Pancreas (tissue), 10 donors: ENCODE results near the gene PRKAG3. TPM values are rescaled to one million over a fixed set of nuclear protein-coding genes. Genes with fewer than 3 reads are reported as not detected.

ENCODE experiments used
- ATAC-seq, 4 donors: fragments of 200-7000 bp; cut with Tn5 transposase; one replicate each; pipeline versions ENCODE4 v1.8.0 to v1.9.1; 2020; ENCODE audit warnings: mild to moderate bottlenecking in 4 of 4, moderate library complexity in 4 of 4
- DNase-seq, 6 donors: peaks; one replicate each; pipeline ENCODE4 v3.0.0-alpha.2; 2020
- FAIRE-seq: peaks from 2 replicates; lab custom pipeline; 2012; peaks lifted over from hg19 to GRCh38; lab: Jason Lieb, UNC
- H3K27ac ChIP-seq, 4 donors: fragments of 200-600 bp; sonication (generic); 1 replicate in 3 of 4; 2 replicates in 1 of 4; pipeline versions ENCODE4 v1.5.0 to v1.8.0; 2020
- H3K27me3 ChIP-seq, 4 donors: fragments of 200-600 bp; one replicate each; pipeline ENCODE4 v1.8.0; 2021
- H3K36me3 ChIP-seq, 3 donors: fragments of 200-600 bp; sonication (generic) in 1 of 3; one replicate each; pipeline versions ENCODE4 v1.5.0 to v1.8.0; 2020 to 2021
- H3K4me1 ChIP-seq, 3 donors: fragments of 200-600 bp; one replicate each; pipeline ENCODE4 v1.8.0; 2021
- H3K4me3 ChIP-seq, 4 donors: fragments of 200-600 bp; sonication (generic) in 2 of 4; one replicate each; pipeline versions ENCODE4 v1.5.0 to v1.8.0; 2020 to 2021
- H3K9me3 ChIP-seq, 4 donors: fragments of 200-600 bp; one replicate each; pipeline ENCODE4 v1.8.0; 2021
- CTCF ChIP-seq, 4 donors: fragments of 200-600 bp; sonication (generic) in 3 of 4; IDR thresholded peaks; one replicate each; pipeline versions ENCODE4 v1.5.0 to v1.8.0; 2021; ENCODE audit warnings: antibody characterized with exemption in 4 of 4
- WGBS, 2 donors: extraction: QIAGEN DNeasy Blood & Tissue Kit; methylation state at CpG; one replicate each; pipeline ENCODE4 v1.1.7; 2013; 5-methylcytosine and 5-hydroxymethylcytosine counted together
- intact Hi-C, 3 donors: fragments of 100-400 bp; cut with DNase I; formaldehyde crosslinking; loops; one replicate each; pipeline versions ENCODE4 v1.11.1 to v1.14.2; 2022
- polyA plus RNA-seq, 2 donors: library from polyadenylated mRNA; stranded (reverse); fragments of 200-250 nt; gene quantifications; one replicate each; pipeline ENCODE4 v1.2.3, GENCODE V29; 2013
- total RNA-seq, 6 donors: library from RNA; stranded (reverse); fragmentation: NEBNext Ultra II Directional in 4 of 6; extraction: Animal tissue kit (Norgen Biotek cat#: 25700) in 4 of 6; gene quantifications; one replicate each; pipeline versions ENCODE4 v1.2.1 to v1.2.4, GENCODE V29; 2021 to 2023
- donor health status: healthy with polysubstance abuse.
- donor health status: DM: no; HTN: no; CAD: no; lungs with moderate emphysema.
- donor health status: DM: no; HTN: no; CAD: no.
- donor health status: control.
- donor health status: control.
- donor health status: Bipolar disorder and iron deficiency.
- donor health status: DM: yes; HTN: yes; CAD: no.
- donor health status: DM: no; HTN: no; CAD: no.
- donor health status: DM: no; HTN: no; CAD: no.
- donor health status: DM: yes; HTN: yes; CAD: no.

Gene PRKAG3
- total and polyA plus RNA-seq, 8 donors: not detected

- ATAC-seq: peak; percentile 59 to 79 (median 73)
- intact Hi-C loops: no loop called here
These were observed 45.1 kb upstream of the PRKAG3 start for GRCh38 chr2:218876562-218877219.

DNA sequence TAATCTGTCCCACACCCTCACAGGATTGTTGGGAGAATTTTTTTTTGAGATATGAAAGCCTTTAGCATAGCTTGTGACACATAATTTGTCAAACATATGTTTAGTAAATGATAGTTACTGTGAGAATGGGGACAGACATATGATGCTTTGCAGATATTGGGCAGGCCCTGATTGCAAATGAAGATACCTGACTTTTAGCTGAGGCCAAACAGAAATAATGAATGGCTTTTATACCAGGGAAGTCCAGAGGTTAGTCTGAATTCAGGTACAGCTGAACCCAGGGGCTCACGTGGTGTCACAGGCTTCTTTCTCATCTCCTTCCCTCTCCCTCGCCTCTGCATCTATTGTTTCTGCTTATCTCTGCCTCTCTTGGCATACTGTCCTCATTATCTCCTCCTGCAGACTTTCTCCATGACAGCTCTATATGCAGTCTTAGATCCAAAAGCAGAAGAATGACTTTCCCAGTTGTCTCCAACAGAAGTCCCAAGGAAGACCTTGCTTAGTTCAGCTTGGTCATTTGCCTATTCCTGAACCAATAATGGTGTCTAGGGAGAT is 44.2 kb upstream of the PRKAG3 start:
- intact Hi-C loops: no loop called here
- Histone ChIP-seq H3K4me3 (no peak overlapping the region), H3K27me3 (peaks cover 0 to 42% (median 5%) of the 10 kb centered on the region in 4 donors), H3K9me3 (no peaks in the 10 kb centered on the region), H3K4me1 (peaks cover 0 to 16% (median 10%) of the 10 kb centered on the region in 3 donors), H3K36me3 (no peaks in the 10 kb centered on the region), H3K27ac (no peak overlapping the region)
- TF ChIP-seq CTCF (IDR thresholded peaks at IDR 0.05): no peak
- FAIRE-seq: no peak
- no peak for ATAC-seq
- WGBS, 2 donors: 21 to 25% methylated on average over 2 of the region's 2 CpGs
- no peak for DNase-seq

More at GRCh38 chr2:218876562-218877219, 45.1 kb upstream of the PRKAG3 start:
- 0 to 2% methylated on average over 3 of the region's 3 CpGs for WGBS, 2 donors
- peak; percentile 81 to 89 (median 86) for TF ChIP-seq CTCF (IDR thresholded peaks at IDR 0.05)
- Histone ChIP-seq H3K36me3 (no peaks in the 10 kb centered on the region), H3K9me3 (no peaks in the 10 kb centered on the region), H3K27me3 (peaks cover 0 to 33% (median 2%) of the 10 kb centered on the region in 4 donors), H3K27ac (no peak overlapping the region), H3K4me3 (no peak overlapping the region), H3K4me1 (peaks cover 0 to 11% (median 11%) of the 10 kb centered on the region in 3 donors)
- DNase-seq (peak in 5 of 6 donors; percentile 45 to 76 (median 60)), FAIRE-seq (no peak)

GRCh38 chr2:218873359-218874194 is 42.0 kb upstream of the PRKAG3 start:
- intact Hi-C loops: no loop called here
- peaks cover 0 to 6% (median 0%) of the 10 kb centered on the region in 3 donors for H3K4me1 ChIP-seq
- no peak for FAIRE-seq
- H3K36me3 ChIP-seq: no peaks in the 10 kb centered on the region
- WGBS, 2 donors: 4 to 5% methylated on average over 86 of the region's 86 CpGs
- H3K4me3 ChIP-seq: no peak overlapping the region
- peak in 3 of 4 donors; percentile 19 to 51 (median 46) for ATAC-seq
- TF ChIP-seq CTCF (IDR thresholded peaks at IDR 0.05): no peak
- peak in 1 of 6 donors; percentile 67 for DNase-seq
- H3K9me3 ChIP-seq: no peaks in the 10 kb centered on the region
- H3K27ac ChIP-seq: no peak overlapping the region
- peaks cover 0 to 32% (median 4%) of the 10 kb centered on the region in 4 donors for H3K27me3 ChIP-seq

- WGBS, 2 donors: 16% methylated on average over 20 to 22 of the region's 22 CpGs
- Histone ChIP-seq H3K36me3 (no peaks in the 10 kb centered on the region), H3K27me3 (peaks cover 0 to 28% (median 4%) of the 10 kb centered on the region in 4 donors), H3K9me3 (no peaks in the 10 kb centered on the region), H3K27ac (no peak overlapping the region), H3K4me1 (peaks cover 0 to 6% (median 0%) of the 10 kb centered on the region in 3 donors), H3K4me3 (no peak overlapping the region)
- peak in 1 of 6 donors; percentile 41 for DNase-seq
- intact Hi-C loops: no loop called here
- ATAC-seq: no peak
- TF ChIP-seq CTCF (IDR thresholded peaks at IDR 0.05): no peak
- FAIRE-seq: no peak
These were observed 41.2 kb upstream of the PRKAG3 start for GRCh38 chr2:218872645-218873358.
